ENCODE measurements around the gene PRKAG2.

DNA sequence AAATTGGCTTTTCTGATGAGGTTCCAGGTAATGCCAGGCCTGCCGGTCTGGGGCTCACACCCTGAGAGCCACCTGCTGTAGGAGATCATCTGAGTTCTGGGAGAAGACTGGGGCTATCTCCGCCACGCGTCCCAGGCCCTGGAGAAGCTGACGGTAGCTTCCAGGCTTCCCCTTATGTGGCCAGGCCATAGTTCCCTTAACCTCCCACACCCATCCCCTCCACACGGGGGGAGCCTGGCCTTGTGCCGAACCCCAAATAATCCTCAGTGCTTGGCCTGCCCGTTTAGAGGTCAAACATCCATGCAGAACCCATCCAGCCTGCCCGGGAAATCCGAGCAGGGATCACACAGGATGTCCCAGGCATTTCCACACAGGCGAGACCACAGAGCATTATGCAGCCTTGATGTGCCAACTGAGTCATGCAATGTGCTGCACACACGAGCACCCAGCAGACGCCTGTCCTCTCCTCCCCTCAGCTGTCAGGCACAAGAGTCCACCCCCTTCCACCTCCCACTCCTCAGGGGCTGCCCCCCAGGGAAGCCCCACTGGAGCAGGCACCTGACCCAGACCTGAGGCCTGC, 176.2 kb downstream of the PRKAG2 start:
- TF ChIP-seq, protein P1, sequence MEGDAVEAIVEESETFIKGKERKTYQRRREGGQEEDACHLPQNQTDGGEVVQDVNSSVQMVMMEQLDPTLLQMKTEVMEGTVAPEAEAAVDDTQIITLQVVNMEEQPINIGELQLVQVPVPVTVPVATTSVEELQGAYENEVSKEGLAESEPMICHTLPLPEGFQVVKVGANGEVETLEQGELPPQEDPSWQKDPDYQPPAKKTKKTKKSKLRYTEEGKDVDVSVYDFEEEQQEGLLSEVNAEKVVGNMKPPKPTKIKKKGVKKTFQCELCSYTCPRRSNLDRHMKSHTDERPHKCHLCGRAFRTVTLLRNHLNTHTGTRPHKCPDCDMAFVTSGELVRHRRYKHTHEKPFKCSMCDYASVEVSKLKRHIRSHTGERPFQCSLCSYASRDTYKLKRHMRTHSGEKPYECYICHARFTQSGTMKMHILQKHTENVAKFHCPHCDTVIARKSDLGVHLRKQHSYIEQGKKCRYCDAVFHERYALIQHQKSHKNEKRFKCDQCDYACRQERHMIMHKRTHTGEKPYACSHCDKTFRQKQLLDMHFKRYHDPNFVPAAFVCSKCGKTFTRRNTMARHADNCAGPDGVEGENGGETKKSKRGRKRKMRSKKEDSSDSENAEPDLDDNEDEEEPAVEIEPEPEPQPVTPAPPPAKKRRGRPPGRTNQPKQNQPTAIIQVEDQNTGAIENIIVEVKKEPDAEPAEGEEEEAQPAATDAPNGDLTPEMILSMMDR (conservative IDR thresholded peaks at IDR 0.05; ENCODE audit: low read length): no peak
- no peak for TF ChIP-seq EZH2phosphoT487 (IDR thresholded peaks at IDR 0.05; ENCODE audit: borderline replicate concordance)
